Myocyte (in vitro differentiated cells): ENCODE data around the gene AGPAT2. TPM values are rescaled to one million over a fixed set of nuclear protein-coding genes. Genes with fewer than 3 reads are reported as not detected.

Experiments
- DNase-seq: peaks from one replicate; pipeline ENCODE4 v3.0.0-alpha.2; 2012; ENCODE audit warnings: low read depth
- total RNA-seq: library from RNA; depleted of rRNA; stranded (reverse); fragments of >200 nt; gene quantifications from 2 replicates; pipeline ENCODE4 v1.2.3, GENCODE V29; 2014

AGPAT2 gene
- total RNA-seq, 1 donor from 2014 or later: 21.3 TPM

- no peak for DNase-seq
These were observed 13.1 kb downstream of the AGPAT2 start for GRCh38 chr9:136673975-136674785.

- no peak for DNase-seq
These were observed 13.9 kb downstream of the AGPAT2 start for GRCh38 chr9:136673088-136673974.

- DNase-seq: no peak
These were observed 14.7 kb downstream of the AGPAT2 start for GRCh38 chr9:136672431-136673087.

- peak; percentile 23 for DNase-seq
These were observed 15.4 kb downstream of the AGPAT2 start for GRCh38 chr9:136671646-136672430.

- DNase-seq: no peak
These were observed 16.0 kb downstream of the AGPAT2 start for GRCh38 chr9:136671254-136671614.

- DNase-seq: no peak
These were observed 16.5 kb downstream of the AGPAT2 start for GRCh38 chr9:136670576-136671253.

GRCh38 chr9:136669791-136670464 is 17.3 kb downstream of the AGPAT2 start:
- DNase-seq: no peak

- no peak for DNase-seq
These were observed 18.1 kb downstream of the AGPAT2 start for GRCh38 chr9:136668983-136669790.

- DNase-seq: no peak
These were observed 19.1 kb downstream of the AGPAT2 start for GRCh38 chr9:136667940-136668760.

- no peak for DNase-seq
These were observed 19.9 kb downstream of the AGPAT2 start for GRCh38 chr9:136667214-136667939.

- peak; percentile 47 for DNase-seq
These were observed 20.7 kb downstream of the AGPAT2 start for GRCh38 chr9:136666372-136667213.

- DNase-seq: no peak
These were observed 21.4 kb downstream of the AGPAT2 start for GRCh38 chr9:136665704-136666371.

GRCh38 chr9:136665111-136665703 is 22.1 kb downstream of the AGPAT2 start:
- DNase-seq: no peak

- DNase-seq: no peak
These were observed 23.0 kb downstream of the AGPAT2 start for GRCh38 chr9:136664000-136664915.
